IMR-90 (cell line): Measurements from ENCODE around the gene DSCAM. TPM values are rescaled to one million over a fixed set of nuclear protein-coding genes. Genes with fewer than 3 reads are reported as not detected.

ENCODE experiments used
- ATAC-seq: fragments of 200-7000 bp; cut with Tn5 transposase; 2 replicates; pipeline ENCODE4 v1.9.1; 2020; ENCODE audit warnings: low read depth, mild to moderate bottlenecking, moderate library complexity
- BruUV-seq: library from RNA; stranded (reverse); fragments of 400-500 nt; replicated peaks from 2 replicates; lab custom pipeline; 2021; lab: Mats Ljungman, UMichigan
- CTCF ChIA-PET: fragments of 300-600 bp; formaldehyde crosslinking; extraction: SDS; loops from one replicate; lab custom pipeline; 2021; ENCODE audit warnings: antibody characterized with exemption; lab: Yijun Ruan, JAX
- POLR2A ChIA-PET: fragments of 300-600 bp; sonication (Branson Sonifier 250); formaldehyde crosslinking; loops from one replicate; lab custom pipeline; 2022; ENCODE audit warnings: antibody characterized with exemption; ENCODE audit not compliant: unreplicated experiment; lab: Charles Lee
- DNase-seq: peaks from one replicate; pipeline ENCODE4 v3.0.0; 2013
- H2AFZ ChIP-seq: replicated peaks from 2 replicates; pipeline ENCODE3; 2013; ENCODE audit warnings: low read length, mild to moderate bottlenecking; ENCODE audit not compliant: poor library complexity
- H2AK5ac ChIP-seq: 2 replicates; pipeline ENCODE4 v1.6.1; 2013; ENCODE audit warnings: low read depth, low read length, inconsistent platforms
- H2AK9ac ChIP-seq: replicated peaks from 2 replicates; pipeline ENCODE3; 2013; ENCODE audit warnings: mild to moderate bottlenecking, low read depth, low read length, moderate library complexity; ENCODE audit not compliant: poor library complexity
- H2BK120ac ChIP-seq: 2 replicates; pipeline ENCODE4 v1.6.1; 2013; ENCODE audit warnings: low read depth, low read length, inconsistent platforms
- H2BK15ac ChIP-seq: 3 replicates; pipeline ENCODE4 v1.6.1; 2013; ENCODE audit warnings: low read depth, low read length, inconsistent platforms
- H2BK20ac ChIP-seq: 2 replicates; pipeline ENCODE4 v1.6.1; 2013; ENCODE audit warnings: low read depth, mild to moderate bottlenecking, inconsistent platforms, low read length, moderate library complexity
- H2BK5ac ChIP-seq: 2 replicates; pipeline ENCODE4 v1.6.1; 2013; ENCODE audit warnings: mild to moderate bottlenecking, low read depth, low read length, inconsistent platforms; ENCODE audit not compliant: poor library complexity, severe bottlenecking
- H3K14ac ChIP-seq: replicated peaks from 2 replicates; pipeline ENCODE4 v1.6.1; 2013; ENCODE audit warnings: low read depth, low read length, inconsistent platforms
- H3K18ac ChIP-seq: 2 replicates; pipeline ENCODE4 v1.6.1; 2013; ENCODE audit warnings: low read depth, low read length, control low read depth
- H3K23ac ChIP-seq: 2 replicates; pipeline ENCODE4 v1.6.1; 2013; ENCODE audit warnings: low read depth, low read length, inconsistent platforms
- H3K27ac ChIP-seq: 2 replicates; pipeline ENCODE4 v1.5.1; 2013; ENCODE audit warnings: mild to moderate bottlenecking, control low read depth, low read length; ENCODE audit not compliant: insufficient read depth
- H3K27me3 ChIP-seq: 2 replicates; pipeline ENCODE4 v1.6.1; 2013; ENCODE audit warnings: low read length; ENCODE audit not compliant: control insufficient read depth, insufficient read depth
- H3K36me3 ChIP-seq: 2 replicates; pipeline ENCODE4 v1.6.1; 2013; ENCODE audit warnings: low read length, mixed read lengths; ENCODE audit not compliant: control insufficient read depth, insufficient read depth
- H3K4ac ChIP-seq: 2 replicates; pipeline ENCODE4 v1.6.1; 2013; ENCODE audit warnings: low read depth, low read length, inconsistent platforms
- H3K4me1 ChIP-seq: 2 replicates; pipeline ENCODE4 v1.6.1; 2013; ENCODE audit warnings: low read length, mixed read lengths; ENCODE audit not compliant: control insufficient read depth, insufficient read depth
- H3K4me2 ChIP-seq: 2 replicates; pipeline ENCODE4 v1.6.1; 2013; ENCODE audit warnings: low read depth, mild to moderate bottlenecking, control low read depth, low read length, moderate library complexity
- H3K4me3 ChIP-seq: 2 replicates; pipeline ENCODE4 v1.5.1; 2013; ENCODE audit warnings: low read depth, mild to moderate bottlenecking, control low read depth, low read length, moderate library complexity; ENCODE audit not compliant: insufficient read depth
- H3K56ac ChIP-seq: 2 replicates; pipeline ENCODE4 v1.6.1; 2013; ENCODE audit warnings: low read length, inconsistent platforms; ENCODE audit not compliant: insufficient read depth; ENCODE audit errors: extremely low read depth
- H3K79me1 ChIP-seq, 2 experiments: 2 replicates each; pipeline ENCODE4 v1.6.1; 2013; ENCODE audit warnings: low read length in 2 of 2, inconsistent platforms in 1 of 2, low read depth in 1 of 2
- H3K9ac ChIP-seq: 2 replicates; pipeline ENCODE4 v1.6.1; 2013; ENCODE audit warnings: low read depth, low read length, control low read depth
- H3K9me1 ChIP-seq: 2 replicates; pipeline ENCODE4 v1.6.1; 2013; ENCODE audit warnings: low read length, inconsistent platforms; ENCODE audit not compliant: insufficient read depth
- H3K9me3 ChIP-seq: 2 replicates; pipeline ENCODE4 v1.6.1; 2013; ENCODE audit warnings: low read length; ENCODE audit not compliant: control insufficient read depth, insufficient read depth
- H4K20me1 ChIP-seq: 2 replicates; pipeline ENCODE4 v1.6.1; 2013; ENCODE audit warnings: low read length, inconsistent platforms; ENCODE audit not compliant: insufficient read depth
- H4K5ac ChIP-seq: 2 replicates; pipeline ENCODE4 v1.6.1; 2013; ENCODE audit warnings: mild to moderate bottlenecking, low read depth, low read length, control low read depth
- H4K8ac ChIP-seq, 2 experiments: 2 replicates each; pipeline ENCODE4 v1.6.1; 2013; ENCODE audit warnings: low read depth in 2 of 2, low read length in 2 of 2, control low read depth in 1 of 2, inconsistent platforms in 1 of 2
- H4K91ac ChIP-seq: 2 replicates; pipeline ENCODE4 v1.6.1; 2013; ENCODE audit warnings: low read depth, low read length, inconsistent platforms; ENCODE audit not compliant: insufficient read depth
- BHLHE40 ChIP-seq: fragments of 150-350 bp; IDR thresholded peaks from 2 replicates; pipeline ENCODE4 v1.6.1; 2016; ENCODE audit warnings: mild to moderate bottlenecking, low read depth, low read length
- CHD1 ChIP-seq: IDR thresholded peaks from 2 replicates; pipeline ENCODE4 v1.6.1; 2012; ENCODE audit warnings: low read depth, low read length, improper control_type of control experiment
- CTCF ChIP-seq: conservative IDR thresholded peaks from 2 replicates; pipeline ENCODE4 v1.5.1; 2012; ENCODE audit warnings: mild to moderate bottlenecking, low read depth, low read length, improper control_type of control experiment
- FOS ChIP-seq: fragments of 150-350 bp; IDR thresholded peaks from 2 replicates; pipeline ENCODE4 v1.6.1; 2016; ENCODE audit warnings: low read depth, low read length
- MXI1 ChIP-seq: IDR thresholded peaks from 2 replicates; pipeline ENCODE4 v1.6.1; 2012; ENCODE audit warnings: low read depth, mild to moderate bottlenecking, low read length, moderate library complexity, borderline replicate concordance
- POLR2A ChIP-seq: IDR thresholded peaks from 2 replicates; pipeline ENCODE4 v1.6.1; 2012; ENCODE audit warnings: mild to moderate bottlenecking, low read depth, low read length
- RAD21 ChIP-seq: IDR thresholded peaks from 2 replicates; pipeline ENCODE4 v1.6.1; 2012; ENCODE audit warnings: low read length, improper control_type of control experiment
- RCOR1 ChIP-seq: IDR thresholded peaks from 2 replicates; pipeline ENCODE4 v1.6.1; 2012; ENCODE audit warnings: mild to moderate bottlenecking, low read length, improper control_type of control experiment; ENCODE audit not compliant: insufficient replicate concordance
- WGBS, 2 experiments: methylation state at CpG; one replicate each; pipeline versions ENCODE4 v1.1.5 to v1.1.7; 2013; ENCODE audit warnings: missing lambda C conversion rate in 2 of 2; ENCODE audit not compliant: insufficient read length in 1 of 2; ENCODE audit errors: extremely low coverage in 2 of 2; 5-methylcytosine and 5-hydroxymethylcytosine counted together
- dilution Hi-C: fragments of 300-500 bp; cut with HindIII; formaldehyde crosslinking; loops from one replicate; pipeline ENCODE4 v1.14.3; 2018; ENCODE audit warnings: low sequenced_read_pairs; ENCODE audit not compliant: unreplicated experiment
- in situ Hi-C: fragments of 300-500 bp; cut with MboI; formaldehyde crosslinking; loops from 3 replicates; pipeline ENCODE4 v1.14.3; 2019; ENCODE audit warnings: low sequenced_read_pairs, inconsistent platforms, mixed read lengths
- intact Hi-C: fragments of 100-400 bp; cut with micrococcal nuclease; formaldehyde crosslinking; loops from 2 replicates; pipeline ENCODE4 v1.10.0; 2022
- polyA plus RNA-seq, 3 experiments: library from polyadenylated mRNA; depleted of rRNA; stranded (reverse); fragments of >200 nt; gene quantifications; 2 replicates each; pipeline ENCODE4 v1.2.3, GENCODE V29; 2012; ENCODE audit warnings: low replicate concordance in 1 of 3
- total RNA-seq: library from RNA; depleted of rRNA; stranded (reverse); fragments of >200 nt; gene quantifications from 2 replicates; pipeline ENCODE4 v1.2.3, GENCODE V29; 2012

Gene DSCAM
- total and polyA plus RNA-seq, 2 of the 4 experiments (the other 2 are of a cell fraction), result under 0.01 to 0.02 TPM

DNA sequence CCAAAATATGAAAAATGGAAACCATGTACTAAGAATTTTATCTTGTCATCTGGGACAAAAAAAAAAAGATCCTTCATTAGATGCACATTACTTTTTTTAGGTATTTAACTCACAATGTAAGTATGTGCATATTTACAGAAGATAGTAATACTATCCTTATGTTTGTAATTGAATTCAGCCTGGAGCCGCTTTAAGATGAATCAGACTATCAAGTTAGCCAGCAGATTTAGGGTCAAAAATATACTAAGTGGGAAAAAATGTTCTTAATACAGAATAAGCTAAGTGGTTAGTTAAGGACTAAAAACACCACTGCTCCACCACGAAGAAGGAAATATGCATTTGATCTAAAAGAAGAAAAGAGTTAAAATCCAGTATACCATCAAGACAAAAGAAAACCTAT lies 49.1 kb downstream of the DSCAM start:
- dilution Hi-C loops, result no loop called here
- CTCF ChIA-PET, result no interaction called here

More for the DNA sequence above, 49.1 kb downstream of the DSCAM start:
- H4K8ac ChIP-seq, result no peak overlapping the region
- H2BK20ac ChIP-seq, result no peak overlapping the region
- H3K4ac ChIP-seq, result no peak overlapping the region
- no peak overlapping the region for H3K4me3 ChIP-seq
- no CpG with 5 or more reads among the region's 2 CpGs for WGBS, 2 experiments
- H3K9me3 ChIP-seq, result peaks cover 14% of the 10 kb centered on the region
- intact Hi-C loops (no loop called here), in situ Hi-C loops (no loop called here)
- no peak overlapping the region for H2BK120ac ChIP-seq
- H3K14ac ChIP-seq, result no peak overlapping the region
- no peak overlapping the region for H3K27ac ChIP-seq
- H3K56ac ChIP-seq, result no peak overlapping the region
- no peak overlapping the region for H2AK9ac ChIP-seq
- H4K5ac ChIP-seq, result no peak overlapping the region
- ATAC-seq (no peak), DNase-seq (peak; percentile 33)
- no peak overlapping the region for H2AFZ ChIP-seq
- POLR2A ChIA-PET, result no interaction called here
- no peak overlapping the region for H2AK5ac ChIP-seq
- H2BK15ac ChIP-seq, result no peak overlapping the region
- H3K27me3 ChIP-seq, result no peaks in the 10 kb centered on the region
- no peaks in the 10 kb centered on the region for H3K9me1 ChIP-seq
- H2BK5ac ChIP-seq, result no peak overlapping the region
- no peak overlapping the region for H3K9ac ChIP-seq
- H4K91ac ChIP-seq, result no peak overlapping the region
- H3K36me3 ChIP-seq, result no peaks in the 10 kb centered on the region
- no peaks in the 10 kb centered on the region for H3K79me1 ChIP-seq
- no peaks in the 10 kb centered on the region for H3K4me1 ChIP-seq
- no peak overlapping the region for H3K18ac ChIP-seq
- no peak overlapping the region for H3K4me2 ChIP-seq
- no peak overlapping the region for H3K23ac ChIP-seq
- H4K20me1 ChIP-seq, result no peaks in the 10 kb centered on the region
- TF ChIP-seq FOS (no peak), RCOR1 (no peak), CTCF (no peak), CHD1 (no peak), POLR2A (no peak), BHLHE40 (no peak), MXI1 (no peak), RAD21 (no peak)
- BruUV-seq, result no TSS peak
